Stimulated activated CD4-positive, alpha-beta T cell treated with anti-CD3 and anti-CD28 coated beads, Interleukin-1b, Interleukin-23, amount 100 ng/mL, for 4 hours (primary cell): Measurements from ENCODE around the gene DACH2.
"Not testable (repeated sequence)": the region's sequence is repeated elsewhere in the genome, so short reads cannot be mapped to it uniquely, and the experiment has no call there.

Experiments
- DNase-seq, 2 donors: peaks; one replicate each; pipeline ENCODE4 v3.0.0-alpha.2; 2020; ENCODE audit warnings: low read depth in 2 of 2

The DACH2 gene

GRCh38 chrX:86148024-86148511, at the start of gene DACH2:
DACH2 (plus strand) TSS chrX:86148451.
- peak in 1 of 2 donors; percentile 37 for DNase-seq

GRCh38 chrX:86102341-86102740, 45.9 kb upstream of the DACH2 start:
- DNase-seq: no peak

GRCh38 chrX:86103061-86103460, 45.2 kb upstream of the DACH2 start:
- no peak for DNase-seq

- DNase-seq: no peak
Measured at GRCh38 chrX:86104526-86104925, 43.7 kb upstream of the DACH2 start.

- no peak for DNase-seq
Measured at GRCh38 chrX:86121916-86122315, 26.3 kb upstream of the DACH2 start.

- no peak for DNase-seq
Measured at GRCh38 chrX:86133761-86134160, 14.5 kb upstream of the DACH2 start.

- no peak for DNase-seq
Measured at GRCh38 chrX:86137071-86137470, 11.2 kb upstream of the DACH2 start.

GRCh38 chrX:86141786-86142185, 6.5 kb upstream of the DACH2 start:
- no peak for DNase-seq

- DNase-seq: no peak
Measured at GRCh38 chrX:86146102-86146501, 2.1 kb upstream of the DACH2 start.

GRCh38 chrX:86148594-86148993, 343 bp downstream of the DACH2 start:
- DNase-seq: no peak

- no peak for DNase-seq
Measured at GRCh38 chrX:86149119-86149518, 868 bp downstream of the DACH2 start.

- DNase-seq: no peak
Measured at GRCh38 chrX:86154553-86154952, 6.3 kb downstream of the DACH2 start.

GRCh38 chrX:86171366-86171765, 23.1 kb downstream of the DACH2 start:
- DNase-seq: no peak

GRCh38 chrX:86178906-86179305, 30.7 kb downstream of the DACH2 start:
- DNase-seq: no peak

- DNase-seq: not testable (repeated sequence)
Measured at GRCh38 chrX:86181325-86181724, 33.1 kb downstream of the DACH2 start.

- no peak for DNase-seq
Measured at GRCh38 chrX:86192827-86193226, 44.6 kb downstream of the DACH2 start.

GRCh38 chrX:86194758-86195157, 46.5 kb downstream of the DACH2 start:
- DNase-seq: no peak

- DNase-seq: no peak
Measured at GRCh38 chrX:86195343-86195742, 47.1 kb downstream of the DACH2 start.

GRCh38 chrX:86197815-86198214, 49.6 kb downstream of the DACH2 start:
- no peak for DNase-seq

GRCh38 chrX:86210772-86211171, 62.5 kb downstream of the DACH2 start:
- DNase-seq: no peak

- DNase-seq: no peak
Measured at GRCh38 chrX:86215260-86215659, 67.0 kb downstream of the DACH2 start.

- DNase-seq: no peak
Measured at GRCh38 chrX:86237482-86237881, 89.2 kb downstream of the DACH2 start.

GRCh38 chrX:86241547-86241946, 93.3 kb downstream of the DACH2 start:
- no peak for DNase-seq

- no peak for DNase-seq
Measured at GRCh38 chrX:86263526-86263925, 115.3 kb downstream of the DACH2 start.

GRCh38 chrX:86295293-86295692, 147.0 kb downstream of the DACH2 start:
- DNase-seq: no peak
